Stomach smooth muscle (tissue), 2 donors: Measurements from ENCODE around the gene TNC.

Experiments
- H3K27ac ChIP-seq: one replicate; pipeline ENCODE4 v1.7.0; 2013; ENCODE audit warnings: mild to moderate bottlenecking, low read length, inconsistent platforms
- H3K27me3 ChIP-seq, 2 donors: one replicate each; pipeline ENCODE4 v1.7.0; 2013; ENCODE audit warnings: low read length in 2 of 2; ENCODE audit not compliant: insufficient read depth in 2 of 2, control insufficient read depth in 1 of 2
- H3K36me3 ChIP-seq, 2 donors: one replicate each; pipeline ENCODE4 v1.7.0; 2013; ENCODE audit warnings: low read length in 2 of 2; ENCODE audit not compliant: control insufficient read depth in 2 of 2, insufficient read depth in 2 of 2
- H3K4me1 ChIP-seq: one replicate; pipeline ENCODE4 v1.7.0; 2013; ENCODE audit warnings: low read length; ENCODE audit not compliant: control insufficient read depth, insufficient read depth
- H3K4me3 ChIP-seq, 2 donors: one replicate each; pipeline ENCODE4 v1.7.0; 2013; ENCODE audit warnings: low read length in 2 of 2
- H3K9ac ChIP-seq, 2 donors: one replicate each; pipeline ENCODE4 v1.7.0; 2013; ENCODE audit warnings: low read length in 2 of 2, mild to moderate bottlenecking in 1 of 2
- H3K9me3 ChIP-seq, 2 donors: one replicate each; pipeline ENCODE4 v1.7.0; 2013; ENCODE audit warnings: low read length in 2 of 2; ENCODE audit not compliant: control insufficient read depth in 2 of 2
- donor health status: healthy.
- donor health status: Pancreatic carcinoma.

Gene TNC

GRCh38 chr9:114972510-114973136 lies 145.3 kb downstream of the TNC start:
- no peaks in the 10 kb centered on the region for H3K36me3 ChIP-seq
- no peaks in the 10 kb centered on the region for H3K4me1 ChIP-seq
- no peak overlapping the region for H3K27ac ChIP-seq
- no peak overlapping the region for H3K9ac ChIP-seq
- no peaks in the 10 kb centered on the region for H3K27me3 ChIP-seq
- no peaks in the 10 kb centered on the region for H3K9me3 ChIP-seq
- no peak overlapping the region for H3K4me3 ChIP-seq
